ENCODE measurements around the gene PDK2.

PDK2 gene

DNA sequence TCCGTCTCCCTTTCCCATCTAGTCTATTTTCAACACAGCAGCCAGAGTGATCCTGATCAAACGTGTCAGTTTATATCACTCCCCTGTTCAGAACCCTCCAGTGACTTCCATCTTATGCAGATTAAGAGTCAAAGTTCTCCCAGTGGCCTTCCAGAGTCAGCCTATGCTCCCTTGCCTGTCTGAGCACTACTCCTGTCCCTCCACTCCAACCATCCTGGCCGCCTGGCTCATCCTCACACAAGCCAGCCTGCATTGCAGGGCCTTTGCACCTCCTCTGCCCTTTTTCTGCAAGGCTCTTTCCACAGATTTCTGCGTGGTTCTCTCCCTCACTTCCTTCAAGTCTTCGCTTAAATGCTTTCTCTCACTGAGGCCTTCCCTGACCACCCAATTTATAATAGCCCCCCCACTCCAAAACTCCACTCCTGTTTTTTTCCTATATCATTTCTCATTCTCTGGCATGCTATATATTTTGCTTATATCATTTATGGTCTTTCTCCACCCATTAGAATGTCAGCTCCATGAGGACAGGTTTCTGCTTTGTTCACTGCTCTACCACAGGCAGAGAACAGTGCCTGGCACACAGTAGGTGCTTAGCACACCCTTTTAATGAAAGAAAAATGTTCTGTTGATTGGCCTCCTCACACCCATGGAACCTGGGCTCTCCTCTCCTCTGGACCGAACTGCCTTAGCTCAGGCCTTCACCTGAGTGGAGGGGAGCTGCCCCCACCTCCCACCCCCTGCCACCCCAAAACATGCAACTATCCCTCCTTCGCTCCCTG, 25.5 kb downstream of the PDK2 start:
- no peak for DNase-seq

- no peak for DNase-seq
Observed at GRCh38 chr17:50122945-50123344, 27.8 kb downstream of the PDK2 start.

DNA sequence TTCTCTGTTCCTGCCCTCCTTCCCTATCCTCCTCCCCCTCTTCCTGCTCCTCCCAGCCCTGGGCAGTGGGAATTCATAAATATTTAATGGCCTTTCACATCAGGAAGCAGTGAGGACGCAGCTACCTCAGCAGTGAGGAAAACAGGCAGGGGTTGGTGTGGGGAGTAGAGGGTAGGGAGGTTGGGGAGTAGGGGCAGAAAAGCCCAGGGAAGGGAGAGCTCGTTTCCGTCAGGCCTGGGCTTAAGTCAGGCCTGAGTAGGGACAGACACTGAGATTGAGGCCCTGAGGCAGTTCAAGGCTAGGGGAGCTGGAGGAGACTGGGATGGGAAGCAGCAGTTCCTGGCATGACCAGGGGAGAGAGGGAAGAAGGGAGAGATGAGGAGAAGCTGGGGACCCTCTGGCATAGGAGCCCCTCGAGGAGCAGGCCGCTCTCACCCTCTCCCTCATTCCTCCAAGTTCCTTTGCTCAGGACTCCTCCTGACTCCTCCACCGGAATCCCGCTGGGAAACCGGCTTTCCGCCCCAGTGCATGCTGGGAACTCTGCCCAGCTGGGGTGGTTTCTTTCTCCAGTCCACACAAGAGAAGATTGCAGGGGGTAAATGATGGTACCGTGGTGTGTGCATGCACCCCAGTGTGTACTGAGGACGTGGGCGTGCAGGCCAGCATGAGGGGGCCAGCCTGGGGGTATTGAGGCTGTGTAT, 28.6 kb downstream of the PDK2 start:
- no peak for DNase-seq

DNA sequence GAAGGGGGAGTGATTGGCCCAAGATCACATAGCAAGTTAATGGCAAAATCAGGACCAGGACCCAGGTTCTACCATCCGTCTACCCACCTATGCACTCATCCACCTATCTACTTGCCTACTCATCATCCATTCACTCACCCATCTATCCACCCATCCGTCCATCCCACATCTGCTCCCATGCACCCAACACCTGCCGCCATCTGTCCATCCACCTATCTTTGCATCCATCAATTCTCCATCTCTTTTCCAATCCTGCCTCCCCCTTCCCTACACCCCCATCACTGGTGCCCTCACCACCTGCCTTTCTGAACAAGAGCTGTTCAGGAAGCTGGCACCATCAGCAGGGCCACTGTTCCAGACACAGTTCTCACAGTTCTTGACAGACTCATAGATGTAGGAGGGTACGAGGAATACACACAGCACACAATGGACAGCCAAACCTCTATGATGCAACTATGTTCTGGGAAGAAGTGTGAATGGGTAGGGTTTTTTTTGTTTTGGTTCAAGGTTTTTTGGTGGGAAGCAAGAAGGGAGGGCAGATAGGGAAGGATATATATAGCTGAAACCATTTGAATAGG, 30.4 kb downstream of the PDK2 start:
- DNase-seq = no peak

DNA sequence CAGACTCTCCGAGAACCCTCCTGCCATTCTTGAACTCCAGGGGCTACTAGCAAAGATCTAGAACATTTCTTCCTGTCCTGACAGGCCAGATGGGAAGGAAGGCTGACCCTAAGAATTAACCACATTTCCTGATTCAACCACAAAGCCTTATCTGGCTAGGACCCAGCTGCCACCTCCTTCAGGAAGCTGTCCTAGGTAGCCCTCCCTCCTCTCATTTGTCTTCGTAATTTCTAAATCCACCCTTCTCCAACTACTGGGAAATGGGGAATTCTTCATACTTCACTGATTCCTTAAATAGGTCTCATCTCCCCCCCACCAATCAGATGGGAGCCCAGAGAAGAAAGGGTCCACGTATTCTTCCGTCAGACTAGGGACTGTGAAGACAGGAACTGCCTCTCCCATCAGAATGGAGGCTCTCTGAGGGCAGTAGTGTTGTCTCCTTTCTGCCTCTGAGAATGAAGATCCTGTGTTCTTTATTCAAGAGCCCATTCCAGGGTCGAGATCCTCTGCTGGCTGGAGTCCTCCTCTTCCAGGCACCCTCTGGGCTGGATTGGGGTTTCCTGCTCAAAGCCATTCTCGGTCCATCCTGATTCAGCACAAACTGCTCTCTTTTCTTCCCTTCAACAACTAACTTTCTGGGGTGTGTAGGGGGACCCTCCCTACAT, 32.7 kb downstream of the PDK2 start:
- DNase-seq = no peak

DNA sequence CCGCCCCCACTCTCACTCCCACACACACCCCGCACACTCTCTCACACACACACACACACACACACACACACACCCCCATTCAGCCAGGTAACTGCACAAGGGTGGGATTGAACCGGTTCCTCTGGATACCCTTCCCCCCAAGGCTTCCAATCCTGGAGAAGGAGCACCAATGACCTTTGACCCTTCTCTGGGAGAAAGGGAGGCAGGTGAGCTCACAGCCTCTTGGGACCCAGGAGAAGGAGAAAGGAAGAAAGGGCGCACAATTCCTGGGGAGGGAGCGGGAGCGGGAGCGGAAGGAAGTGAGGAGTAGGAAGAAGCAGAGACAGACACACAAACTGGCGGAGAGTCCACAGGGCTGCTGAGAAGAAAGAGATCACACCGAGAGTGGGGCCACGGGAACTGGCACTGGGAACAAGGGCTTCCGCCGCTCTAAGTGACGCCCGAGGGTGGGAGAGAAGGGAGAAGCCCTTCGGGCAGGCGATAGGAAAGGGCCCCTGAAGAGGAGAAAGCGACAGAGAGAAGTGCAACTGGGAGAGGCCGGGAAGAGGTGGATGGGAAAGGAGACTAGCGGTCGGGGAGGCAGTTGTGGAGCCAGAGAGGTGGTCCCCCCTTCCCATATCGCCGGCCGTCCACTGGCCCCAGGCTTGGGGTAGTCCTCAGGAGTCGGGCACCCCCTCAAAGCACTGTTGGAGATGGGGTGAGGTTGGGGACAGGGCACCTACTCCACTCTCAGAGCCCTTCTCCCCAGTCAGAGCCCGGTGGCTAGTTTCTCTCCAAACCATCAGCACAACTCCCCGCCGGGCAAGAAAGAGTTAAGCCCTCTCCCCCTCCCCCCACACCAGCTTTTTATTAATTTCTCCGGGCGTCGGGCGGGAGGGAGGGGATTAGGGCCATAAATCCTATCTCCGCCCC, 33.5 kb downstream of the PDK2 start:
- DNase-seq = no peak

DNA sequence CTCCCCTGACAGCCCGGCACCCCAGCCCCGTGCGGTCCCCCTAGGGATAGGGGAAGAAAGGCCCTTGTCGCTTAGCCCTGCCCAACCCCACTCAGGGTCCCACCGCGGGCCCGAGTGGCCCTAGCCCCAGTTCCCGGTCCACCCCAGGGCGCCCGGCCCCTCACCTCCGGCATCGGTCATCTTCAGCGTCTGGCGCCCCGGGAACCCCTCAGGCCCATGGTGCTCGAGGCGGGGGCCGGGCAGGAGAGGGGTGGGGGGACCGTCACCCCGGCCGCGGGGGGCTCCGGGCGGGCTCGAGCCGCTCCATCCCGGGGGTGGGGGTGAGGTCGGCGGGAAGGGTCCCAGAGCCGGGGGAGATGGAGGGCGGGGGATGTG, 34.2 kb downstream of the PDK2 start:
- no peak for DNase-seq

DNA sequence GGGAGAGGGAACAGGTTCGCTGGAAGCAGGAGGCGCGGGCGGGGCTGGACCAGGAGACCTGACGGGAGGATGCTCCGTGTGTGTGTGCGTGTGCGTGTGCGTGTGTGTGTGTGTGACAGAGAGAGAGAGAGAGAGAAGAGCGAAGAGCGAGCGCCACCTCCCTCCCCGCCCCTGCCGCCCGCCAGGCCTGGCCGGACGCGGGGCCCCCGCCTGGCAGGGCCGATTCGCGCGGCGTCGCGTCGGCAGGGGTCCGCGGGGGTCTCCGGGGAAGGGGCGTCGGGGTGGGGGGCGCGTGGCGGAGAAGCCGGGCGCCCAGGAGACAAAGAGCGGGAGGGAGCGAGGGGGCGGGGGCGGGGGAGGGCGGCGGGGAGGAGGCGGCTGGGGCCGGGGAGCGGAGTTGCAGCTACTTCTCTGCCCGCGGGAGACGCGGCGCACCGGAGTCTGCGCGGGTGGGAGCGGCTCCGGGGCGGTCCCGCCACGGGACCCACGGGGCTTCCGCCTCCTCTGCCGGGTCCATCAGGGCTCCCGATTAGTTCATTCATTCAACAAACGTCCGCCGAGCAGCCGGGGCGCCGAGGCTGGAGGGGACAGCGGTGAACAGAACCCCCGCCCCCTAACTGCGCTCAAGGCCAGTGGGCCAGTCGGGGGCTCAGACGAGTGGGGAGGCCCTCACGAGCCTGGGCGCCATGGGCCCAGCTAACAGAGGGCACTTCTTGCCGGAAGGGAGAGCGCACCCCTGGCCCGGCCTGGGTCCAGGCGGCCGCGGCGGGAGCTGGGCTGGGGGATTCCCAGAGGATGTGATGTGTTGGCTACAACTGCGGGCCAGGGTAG, 34.8 kb downstream of the PDK2 start, which contains the start of gene SAMD14:
SAMD14 (minus strand) TSS at position 433 of the 831 bp plus-strand sequence. CDS start 5,201 bp downstream, outside the sequence.
- peak; percentile 65 for DNase-seq

DNA sequence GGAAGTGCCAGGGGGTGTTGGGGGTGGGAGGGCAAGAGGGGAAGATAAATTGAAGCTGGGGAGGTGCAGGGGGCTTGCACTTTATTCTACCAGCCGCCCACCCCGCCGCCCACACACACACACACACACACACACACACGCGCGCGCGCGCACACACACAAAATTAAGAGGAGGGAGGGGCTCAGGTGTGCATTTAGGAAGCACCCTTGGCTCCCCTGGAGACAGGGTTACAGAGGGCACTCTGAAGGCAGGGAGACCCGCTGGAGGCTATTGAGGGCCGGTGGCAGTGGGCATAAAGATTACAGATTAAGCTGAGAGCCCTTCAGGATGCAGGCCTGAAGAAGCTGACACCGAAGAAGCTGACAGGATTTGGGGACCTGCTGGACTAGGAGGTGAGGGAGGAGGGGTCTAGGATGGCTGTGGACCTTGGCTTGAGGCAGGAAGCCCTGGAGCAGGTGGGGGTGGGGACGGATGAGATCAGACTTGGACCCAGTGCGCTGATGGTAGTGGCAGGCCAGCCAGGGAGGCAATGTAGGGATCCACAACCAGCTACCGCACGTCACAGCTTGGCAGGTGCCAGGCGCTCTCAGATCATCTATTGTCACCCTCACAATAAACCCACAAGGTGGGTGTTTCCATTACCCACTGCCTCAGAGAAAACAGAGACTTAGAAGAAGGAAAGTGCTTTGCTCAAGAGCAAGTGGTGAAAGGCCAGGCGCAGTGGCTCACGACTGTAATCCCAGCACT, 35.6 kb downstream of the PDK2 start:
- DNase-seq = peak; percentile 18

DNA sequence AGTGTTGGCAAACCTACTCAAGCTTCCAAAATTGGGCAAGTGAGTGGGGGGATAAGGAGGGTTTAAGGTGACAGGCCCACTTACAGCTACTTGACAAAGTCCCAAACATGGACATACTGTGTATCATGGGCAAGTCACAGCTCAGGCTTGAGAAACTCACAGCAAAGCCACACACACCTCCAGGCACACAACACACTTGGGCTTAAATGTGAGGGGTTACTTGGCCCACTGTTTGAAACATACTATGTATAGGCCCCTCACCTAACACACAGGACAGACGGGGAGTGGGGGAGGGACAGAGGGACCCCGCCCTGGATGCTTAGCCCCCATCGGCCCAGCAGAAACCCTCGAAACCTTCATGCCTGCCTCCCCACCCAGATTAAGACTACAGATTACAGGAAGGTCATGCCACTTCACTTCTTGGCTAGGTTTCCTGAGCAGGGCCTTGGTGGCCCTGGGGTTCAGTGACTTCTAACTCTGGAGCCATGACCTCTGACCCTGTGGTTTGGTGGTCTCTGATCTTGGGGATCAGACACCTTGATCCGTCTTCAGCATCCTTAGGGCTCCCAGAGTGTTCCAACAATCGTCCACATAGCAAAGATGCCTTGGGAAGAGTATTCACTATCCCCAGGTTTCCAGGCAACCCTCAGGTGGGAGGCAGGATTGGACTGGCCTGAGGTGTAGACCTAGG, 37.1 kb downstream of the PDK2 start:
- DNase-seq = no peak

- DNase-seq = no peak
Observed at GRCh38 chr17:50133028-50133768, 38.0 kb downstream of the PDK2 start.

- no peak for DNase-seq
Observed at GRCh38 chr17:50133769-50134099, 38.6 kb downstream of the PDK2 start.

DNA sequence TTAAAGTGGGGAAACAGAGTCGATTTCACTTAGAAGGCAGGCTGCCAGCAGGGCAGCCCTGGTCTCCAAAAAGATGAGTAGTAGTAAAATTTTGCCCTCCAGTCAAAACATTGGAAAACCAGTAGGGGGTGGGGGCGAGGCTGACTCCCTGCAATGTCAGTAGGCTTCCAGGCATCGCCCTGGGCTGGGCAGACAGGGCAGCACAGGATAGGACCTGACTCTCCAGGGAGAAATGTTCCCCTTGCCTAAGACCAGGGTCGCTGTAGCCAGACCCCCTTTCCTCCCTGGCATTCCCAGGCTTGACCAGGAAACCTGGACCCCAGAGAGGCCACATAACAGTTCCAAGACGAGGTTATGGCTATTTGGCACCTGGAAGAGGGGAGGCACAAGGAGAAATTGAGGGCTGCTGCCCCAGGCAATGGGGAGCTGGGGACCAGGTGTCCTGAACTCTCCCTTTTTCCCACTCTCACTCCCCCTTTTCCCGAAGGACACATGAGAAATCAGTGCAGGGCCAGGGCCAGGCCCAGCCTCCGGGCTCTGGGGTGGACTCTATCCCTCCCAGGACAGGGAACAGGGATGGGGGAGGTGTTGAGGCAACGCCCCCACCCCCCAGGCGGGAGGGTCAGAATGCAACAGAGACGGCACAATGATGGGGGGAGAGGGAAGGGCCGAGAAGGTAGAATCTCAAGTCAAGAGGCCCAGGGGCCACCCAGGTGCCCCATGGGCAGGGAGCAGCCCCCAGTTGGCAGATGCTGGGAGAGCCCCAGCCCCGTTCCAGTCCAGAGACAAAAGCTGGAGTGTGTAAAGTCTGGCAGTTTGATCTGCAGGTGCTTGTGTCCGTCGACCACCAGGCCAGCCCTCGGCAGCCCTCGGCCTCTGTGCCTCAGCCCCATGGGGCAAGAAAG, 39.3 kb downstream of the PDK2 start:
- DNase-seq = no peak

DNA sequence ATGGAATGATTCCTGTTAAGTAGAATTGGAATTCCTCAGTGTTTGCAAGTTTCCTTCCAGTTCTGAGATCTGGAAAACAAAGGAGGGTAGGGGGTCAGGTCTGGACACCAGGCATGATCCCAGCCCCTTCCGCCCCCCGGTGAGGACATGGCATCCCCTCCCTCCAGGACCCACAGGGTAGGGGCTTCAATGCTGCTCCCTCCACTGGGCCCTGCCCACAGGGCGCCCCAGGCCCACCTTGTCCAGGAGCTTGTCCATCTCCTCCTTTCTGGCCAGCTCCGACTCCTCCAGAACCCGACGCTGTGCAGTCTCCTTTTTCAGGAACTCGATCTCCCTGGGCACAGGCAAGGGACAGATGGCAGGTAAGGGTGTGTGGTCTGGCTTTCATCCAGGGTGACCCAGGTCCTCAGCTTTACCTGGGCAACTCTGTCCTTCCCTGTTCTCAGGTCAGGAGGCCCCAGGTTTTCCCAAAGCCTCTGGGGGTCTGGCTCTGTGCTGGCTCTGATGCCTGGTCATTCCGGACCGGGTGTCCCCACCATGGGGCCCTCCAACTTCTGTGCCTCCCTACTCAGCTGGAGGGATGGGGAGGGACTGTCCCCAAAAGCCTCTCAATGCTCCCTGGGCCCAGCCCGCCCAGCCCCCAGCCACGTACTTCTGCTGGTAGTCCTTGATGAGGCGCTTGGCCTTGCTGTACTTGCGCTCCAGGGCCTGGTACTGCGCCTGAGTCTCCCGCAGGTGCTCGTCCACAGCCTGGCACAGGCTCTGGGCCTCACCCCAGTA, 40.4 kb downstream of the PDK2 start:
- DNase-seq = no peak

GRCh38 chr17:50136096-50136687, 41.0 kb downstream of the PDK2 start:
- no peak for DNase-seq

DNA sequence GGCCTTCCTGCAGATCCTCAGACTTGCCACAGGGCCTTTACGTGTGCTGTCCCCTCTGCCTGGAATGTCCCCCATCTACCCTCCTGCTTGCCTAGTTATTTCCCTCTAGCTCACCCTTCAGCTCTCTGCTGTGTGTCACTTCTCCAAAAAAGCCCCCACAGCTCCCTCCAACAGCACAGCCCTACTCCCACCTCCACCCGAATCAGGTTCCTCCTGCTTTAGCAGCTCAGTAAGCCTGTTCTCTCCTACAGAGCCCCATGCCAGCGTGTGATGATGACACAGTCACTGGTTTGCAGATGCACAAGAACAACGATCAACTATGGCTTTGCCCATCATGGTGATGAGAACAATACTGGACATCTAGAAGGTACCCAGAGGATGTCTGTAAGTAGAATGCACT, 41.9 kb downstream of the PDK2 start:
- DNase-seq = no peak

- no peak for DNase-seq
Observed at GRCh38 chr17:50139185-50139783, 44.1 kb downstream of the PDK2 start.

Data from CD4-positive, alpha-beta T cell treated with Interleukin-21 for 1 hour (primary cell).